GM18519 (cell line): Measurements from ENCODE around the gene TNPO3.
"Not testable (repeated sequence)": the region's sequence is repeated elsewhere in the genome, so short reads cannot be mapped to it uniquely, and the experiment has no call there.

ENCODE experiments used
- ATAC-seq: cut with Tn5 transposase; IDR thresholded peaks from one replicate; pipeline ENCODE4 v1.9.1; 2021; ENCODE audit warnings: mild to moderate bottlenecking, moderate library complexity; ENCODE audit not compliant: unreplicated experiment, low FRiP score

The TNPO3 gene

GRCh38 chr7:128968624-128969023 is 86.3 kb downstream of the TNPO3 start:
- no peak for ATAC-seq

GRCh38 chr7:128963327-128963757 is 91.6 kb downstream of the TNPO3 start:
- ATAC-seq: peak; percentile 64

- no peak for ATAC-seq
These were observed 92.0 kb downstream of the TNPO3 start for GRCh38 chr7:128962899-128963298.

GRCh38 chr7:128961030-128961659 is 93.8 kb downstream of the TNPO3 start:
- ATAC-seq: no peak

GRCh38 chr7:128959296-128959695 is 95.6 kb downstream of the TNPO3 start:
- ATAC-seq: no peak

GRCh38 chr7:128955981-128956380 is 98.9 kb downstream of the TNPO3 start:
- no peak for ATAC-seq

GRCh38 chr7:128954830-128955802 is 99.8 kb downstream of the TNPO3 start:
- no peak for ATAC-seq

GRCh38 chr7:128954150-128954549 is 100.8 kb downstream of the TNPO3 start:
- no peak for ATAC-seq

- no peak for ATAC-seq
These were observed 103.6 kb downstream of the TNPO3 start for GRCh38 chr7:128951296-128951695.

- no peak for ATAC-seq
These were observed 105.7 kb downstream of the TNPO3 start for GRCh38 chr7:128948976-128949760.

- ATAC-seq: no peak
These were observed 106.5 kb downstream of the TNPO3 start for GRCh38 chr7:128948312-128948973.

- no peak for ATAC-seq
These were observed 107.1 kb downstream of the TNPO3 start for GRCh38 chr7:128947854-128948253.

- no peak for ATAC-seq
These were observed 107.7 kb downstream of the TNPO3 start for GRCh38 chr7:128946936-128947830.

- ATAC-seq: no peak
These were observed 109.1 kb downstream of the TNPO3 start for GRCh38 chr7:128945668-128946366.

- ATAC-seq: no peak
These were observed 110.2 kb downstream of the TNPO3 start for GRCh38 chr7:128944487-128945236.

- ATAC-seq: not testable (repeated sequence)
These were observed 111.7 kb downstream of the TNPO3 start for GRCh38 chr7:128943251-128943650.

- no peak for ATAC-seq
These were observed 112.9 kb downstream of the TNPO3 start for GRCh38 chr7:128941946-128942526.
